HepG2 (cell line): ENCODE data around the gene TENM3. TPM values are rescaled to one million over a fixed set of nuclear protein-coding genes. Genes with fewer than 3 reads are reported as not detected.

ENCODE experiments used
- CBX2 ChIP-seq, 2 experiments: fragments of 200-600 bp in 1 of 2; sonication (generic); formaldehyde crosslinking in 1 of 2; IDR thresholded peaks; 2 replicates each; pipeline versions ENCODE4 v1.7.0 to v1.8.1; 2018 to 2022; ENCODE audit warnings: low read depth in 2 of 2, low read length in 1 of 2, mild to moderate bottlenecking in 1 of 2, missing genetic modification reagents in 1 of 2
- SOX5 ChIP-seq: IDR thresholded peaks from 2 replicates; pipeline ENCODE4 v1.6.1; 2016; ENCODE audit warnings: borderline replicate concordance
- ZBTB21 ChIP-seq: sonication (generic); formaldehyde crosslinking; IDR thresholded peaks from 2 replicates; pipeline ENCODE4 v1.4.0; 2020; ENCODE audit warnings: missing genetic modification reagents
- ZNF354B ChIP-seq: sonication (generic); formaldehyde crosslinking; IDR thresholded peaks from 2 replicates; pipeline ENCODE4 v1.8.0; 2022; ENCODE audit warnings: mild to moderate bottlenecking, missing genetic modification reagents
- ZSCAN30 ChIP-seq: sonication (generic); formaldehyde crosslinking; IDR thresholded peaks from 2 replicates; pipeline ENCODE4 v1.5.0; 2020; ENCODE audit warnings: mild to moderate bottlenecking, missing genetic modification reagents
- polyA plus RNA-seq, 8 experiments: library from polyadenylated mRNA; depleted of rRNA in 3 of 8; stranded (reverse) in 7 of 8; unstranded in 1 of 8; fragments of >200 nt; fragmentation: Illumina TruSeq in 4 of 8; extraction: Trizol in 4 of 8; gene quantifications; 2 replicates each; pipeline versions ENCODE4 v1.2.1 to v1.2.3, GENCODE V29; 2011 to 2016; ENCODE audit warnings: low read depth in 4 of 8, missing spikeins in 1 of 8, mixed read lengths in 1 of 8; ENCODE audit not compliant: insufficient read depth in 1 of 8
- total RNA-seq, 5 experiments: library from RNA; depleted of rRNA; stranded (reverse); fragments of >200 nt; fragmentation: Illumina TruSeq; extraction: Trizol; gene quantifications; 2 replicates each; pipeline ENCODE4 v1.2.3, GENCODE V29; 2016; ENCODE audit warnings: low read depth in 1 of 5
- TF ChIP-seq, protein P1 (sequence below): sonication (generic); formaldehyde crosslinking; IDR thresholded peaks from 2 replicates; pipeline ENCODE4 v1.4.0; 2020; ENCODE audit warnings: missing genetic modification reagents, borderline replicate concordance
- TF ChIP-seq, protein P2 (sequence below): sonication (generic); formaldehyde crosslinking; IDR thresholded peaks from 2 replicates; pipeline ENCODE4 v1.4.0; 2020; ENCODE audit warnings: mild to moderate bottlenecking, missing genetic modification reagents
- TF ChIP-seq, protein P3 (sequence below): fragments of 450-650 bp; IDR thresholded peaks from 2 replicates; pipeline ENCODE4 v1.6.1; 2017
- TF ChIP-seq, protein P4 (sequence below): IDR thresholded peaks from 2 replicates; pipeline ENCODE4 v1.6.1; 2016; ENCODE audit warnings: missing genetic modification reagents, missing compliant biosample characterization

TENM3 gene
- total and polyA plus RNA-seq, 2 of the 13 experiments (the other 11 are each of a cell fraction or from before 2014, with no cell fraction given): 0.04 TPM; not detected in 1

DNA sequence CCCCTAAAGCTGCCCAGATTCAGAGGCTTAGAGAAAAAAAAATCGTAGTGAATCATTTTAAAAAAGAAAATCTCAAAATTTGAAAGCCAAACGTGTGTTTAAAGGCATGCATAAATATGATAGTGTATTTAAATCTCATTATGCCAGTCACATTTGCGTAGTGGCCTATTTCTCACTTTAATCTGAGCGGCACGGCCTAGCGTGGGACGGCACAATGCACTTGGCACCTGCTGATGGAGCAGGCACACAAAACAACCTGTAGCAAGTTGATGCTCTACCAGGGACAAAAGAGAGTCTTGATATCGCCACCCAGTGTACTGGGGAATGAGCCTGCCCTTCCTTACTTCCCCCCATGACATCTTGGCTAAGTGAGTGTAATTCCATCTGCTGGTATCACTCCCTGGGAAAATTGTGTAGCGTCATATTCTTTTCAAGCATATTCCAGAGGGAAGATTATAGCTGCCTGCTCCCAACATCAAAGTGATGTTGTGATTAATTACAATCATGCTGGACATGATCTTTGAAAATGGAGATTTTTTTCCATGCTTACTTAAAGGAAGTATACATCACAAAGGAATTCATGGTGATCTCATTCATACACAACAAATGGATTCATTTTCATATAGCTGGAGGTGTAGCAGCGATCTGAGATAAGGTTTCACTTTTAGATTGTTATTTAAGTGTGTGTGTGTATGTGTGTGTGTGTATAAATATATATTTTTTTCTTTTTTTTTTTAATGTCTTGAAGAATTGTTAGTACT is 535.2 kb downstream of the TENM3 start (continued):
- TF ChIP-seq, protein P1, sequence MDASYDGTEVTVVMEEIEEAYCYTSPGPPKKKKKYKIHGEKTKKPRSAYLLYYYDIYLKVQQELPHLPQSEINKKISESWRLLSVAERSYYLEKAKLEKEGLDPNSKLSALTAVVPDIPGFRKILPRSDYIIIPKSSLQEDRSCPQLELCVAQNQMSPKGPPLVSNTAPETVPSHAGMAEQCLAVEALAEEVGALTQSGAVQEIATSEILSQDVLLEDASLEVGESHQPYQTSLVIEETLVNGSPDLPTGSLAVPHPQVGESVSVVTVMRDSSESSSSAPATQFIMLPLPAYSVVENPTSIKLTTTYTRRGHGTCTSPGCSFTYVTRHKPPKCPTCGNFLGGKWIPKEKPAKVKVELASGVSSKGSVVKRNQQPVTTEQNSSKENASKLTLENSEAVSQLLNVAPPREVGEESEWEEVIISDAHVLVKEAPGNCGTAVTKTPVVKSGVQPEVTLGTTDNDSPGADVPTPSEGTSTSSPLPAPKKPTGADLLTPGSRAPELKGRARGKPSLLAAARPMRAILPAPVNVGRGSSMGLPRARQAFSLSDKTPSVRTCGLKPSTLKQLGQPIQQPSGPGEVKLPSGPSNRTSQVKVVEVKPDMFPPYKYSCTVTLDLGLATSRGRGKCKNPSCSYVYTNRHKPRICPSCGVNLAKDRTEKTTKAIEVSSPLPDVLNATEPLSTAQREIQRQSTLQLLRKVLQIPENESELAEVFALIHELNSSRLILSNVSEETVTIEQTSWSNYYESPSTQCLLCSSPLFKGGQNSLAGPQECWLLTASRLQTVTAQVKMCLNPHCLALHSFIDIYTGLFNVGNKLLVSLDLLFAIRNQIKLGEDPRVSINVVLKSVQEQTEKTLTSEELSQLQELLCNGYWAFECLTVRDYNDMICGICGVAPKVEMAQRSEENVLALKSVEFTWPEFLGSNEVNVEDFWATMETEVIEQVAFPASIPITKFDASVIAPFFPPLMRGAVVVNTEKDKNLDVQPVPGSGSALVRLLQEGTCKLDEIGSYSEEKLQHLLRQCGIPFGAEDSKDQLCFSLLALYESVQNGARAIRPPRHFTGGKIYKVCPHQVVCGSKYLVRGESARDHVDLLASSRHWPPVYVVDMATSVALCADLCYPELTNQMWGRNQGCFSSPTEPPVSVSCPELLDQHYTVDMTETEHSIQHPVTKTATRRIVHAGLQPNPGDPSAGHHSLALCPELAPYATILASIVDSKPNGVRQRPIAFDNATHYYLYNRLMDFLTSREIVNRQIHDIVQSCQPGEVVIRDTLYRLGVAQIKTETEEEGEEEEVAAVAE (CRISPR knock-in tag): no peak
- TF ChIP-seq ZBTB21 (CRISPR knock-in tag) (no peak), SOX5 (CRISPR knock-in tag) (no peak), CBX2 (IDR thresholded peaks at IDR 0.05; ENCODE audit: low read depth, low read length) (no peak), CBX2 (CRISPR knock-in tag; IDR thresholded peaks at IDR 0.05; ENCODE audit: low read depth) (no peak), ZSCAN30 (no peak), ZNF354B (no peak)
- TF ChIP-seq, protein P2, sequence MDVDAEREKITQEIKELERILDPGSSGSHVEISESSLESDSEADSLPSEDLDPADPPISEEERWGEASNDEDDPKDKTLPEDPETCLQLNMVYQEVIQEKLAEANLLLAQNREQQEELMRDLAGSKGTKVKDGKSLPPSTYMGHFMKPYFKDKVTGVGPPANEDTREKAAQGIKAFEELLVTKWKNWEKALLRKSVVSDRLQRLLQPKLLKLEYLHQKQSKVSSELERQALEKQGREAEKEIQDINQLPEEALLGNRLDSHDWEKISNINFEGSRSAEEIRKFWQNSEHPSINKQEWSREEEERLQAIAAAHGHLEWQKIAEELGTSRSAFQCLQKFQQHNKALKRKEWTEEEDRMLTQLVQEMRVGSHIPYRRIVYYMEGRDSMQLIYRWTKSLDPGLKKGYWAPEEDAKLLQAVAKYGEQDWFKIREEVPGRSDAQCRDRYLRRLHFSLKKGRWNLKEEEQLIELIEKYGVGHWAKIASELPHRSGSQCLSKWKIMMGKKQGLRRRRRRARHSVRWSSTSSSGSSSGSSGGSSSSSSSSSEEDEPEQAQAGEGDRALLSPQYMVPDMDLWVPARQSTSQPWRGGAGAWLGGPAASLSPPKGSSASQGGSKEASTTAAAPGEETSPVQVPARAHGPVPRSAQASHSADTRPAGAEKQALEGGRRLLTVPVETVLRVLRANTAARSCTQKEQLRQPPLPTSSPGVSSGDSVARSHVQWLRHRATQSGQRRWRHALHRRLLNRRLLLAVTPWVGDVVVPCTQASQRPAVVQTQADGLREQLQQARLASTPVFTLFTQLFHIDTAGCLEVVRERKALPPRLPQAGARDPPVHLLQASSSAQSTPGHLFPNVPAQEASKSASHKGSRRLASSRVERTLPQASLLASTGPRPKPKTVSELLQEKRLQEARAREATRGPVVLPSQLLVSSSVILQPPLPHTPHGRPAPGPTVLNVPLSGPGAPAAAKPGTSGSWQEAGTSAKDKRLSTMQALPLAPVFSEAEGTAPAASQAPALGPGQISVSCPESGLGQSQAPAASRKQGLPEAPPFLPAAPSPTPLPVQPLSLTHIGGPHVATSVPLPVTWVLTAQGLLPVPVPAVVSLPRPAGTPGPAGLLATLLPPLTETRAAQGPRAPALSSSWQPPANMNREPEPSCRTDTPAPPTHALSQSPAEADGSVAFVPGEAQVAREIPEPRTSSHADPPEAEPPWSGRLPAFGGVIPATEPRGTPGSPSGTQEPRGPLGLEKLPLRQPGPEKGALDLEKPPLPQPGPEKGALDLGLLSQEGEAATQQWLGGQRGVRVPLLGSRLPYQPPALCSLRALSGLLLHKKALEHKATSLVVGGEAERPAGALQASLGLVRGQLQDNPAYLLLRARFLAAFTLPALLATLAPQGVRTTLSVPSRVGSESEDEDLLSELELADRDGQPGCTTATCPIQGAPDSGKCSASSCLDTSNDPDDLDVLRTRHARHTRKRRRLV: no peak
- TF ChIP-seq, protein P3, sequence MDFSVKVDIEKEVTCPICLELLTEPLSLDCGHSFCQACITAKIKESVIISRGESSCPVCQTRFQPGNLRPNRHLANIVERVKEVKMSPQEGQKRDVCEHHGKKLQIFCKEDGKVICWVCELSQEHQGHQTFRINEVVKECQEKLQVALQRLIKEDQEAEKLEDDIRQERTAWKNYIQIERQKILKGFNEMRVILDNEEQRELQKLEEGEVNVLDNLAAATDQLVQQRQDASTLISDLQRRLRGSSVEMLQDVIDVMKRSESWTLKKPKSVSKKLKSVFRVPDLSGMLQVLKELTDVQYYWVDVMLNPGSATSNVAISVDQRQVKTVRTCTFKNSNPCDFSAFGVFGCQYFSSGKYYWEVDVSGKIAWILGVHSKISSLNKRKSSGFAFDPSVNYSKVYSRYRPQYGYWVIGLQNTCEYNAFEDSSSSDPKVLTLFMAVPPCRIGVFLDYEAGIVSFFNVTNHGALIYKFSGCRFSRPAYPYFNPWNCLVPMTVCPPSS: no peak
- TF ChIP-seq, protein P4, sequence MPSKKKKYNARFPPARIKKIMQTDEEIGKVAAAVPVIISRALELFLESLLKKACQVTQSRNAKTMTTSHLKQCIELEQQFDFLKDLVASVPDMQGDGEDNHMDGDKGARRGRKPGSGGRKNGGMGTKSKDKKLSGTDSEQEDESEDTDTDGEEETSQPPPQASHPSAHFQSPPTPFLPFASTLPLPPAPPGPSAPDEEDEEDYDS (CRISPR knock-in tag): no peak
